PFSK-1 (cell line): ENCODE results near the gene KIRREL2.

Source experiments
- FOXP2 ChIP-seq: optimal IDR thresholded peaks from 2 replicates; pipeline ENCODE3; 2011; ENCODE audit warnings: borderline replicate concordance, control low read depth, inconsistent platforms; ENCODE audit not compliant: insufficient read depth; ENCODE audit errors: extremely low read length, extremely low read depth
- POLR2AphosphoS5 ChIP-seq: IDR thresholded peaks from 2 replicates; pipeline ENCODE4 v1.6.1; 2012; ENCODE audit warnings: low read depth, mild to moderate bottlenecking, control low read depth, low read length, moderate library complexity
- SIN3A ChIP-seq: IDR thresholded peaks from 2 replicates; pipeline ENCODE4 v1.6.1; 2012; ENCODE audit warnings: mild to moderate bottlenecking, low read length, moderate library complexity, borderline replicate concordance; ENCODE audit not compliant: insufficient read depth
- TAF1 ChIP-seq: IDR thresholded peaks from 2 replicates; pipeline ENCODE4 v1.6.1; 2012; ENCODE audit warnings: low read length, control low read depth, borderline replicate concordance; ENCODE audit not compliant: insufficient read depth
- TF ChIP-seq, protein P1 (sequence below), 2 experiments: IDR thresholded peaks; 2 replicates each; pipeline versions ENCODE4 v1.6.1 to v1.8.0; 2011 to 2012; ENCODE audit warnings: low read depth in 2 of 2, low read length in 2 of 2, control low read depth in 1 of 2, inconsistent platforms in 1 of 2, mild to moderate bottlenecking in 1 of 2, moderate library complexity in 1 of 2; ENCODE audit not compliant: insufficient read depth in 1 of 2

The KIRREL2 gene

DNA sequence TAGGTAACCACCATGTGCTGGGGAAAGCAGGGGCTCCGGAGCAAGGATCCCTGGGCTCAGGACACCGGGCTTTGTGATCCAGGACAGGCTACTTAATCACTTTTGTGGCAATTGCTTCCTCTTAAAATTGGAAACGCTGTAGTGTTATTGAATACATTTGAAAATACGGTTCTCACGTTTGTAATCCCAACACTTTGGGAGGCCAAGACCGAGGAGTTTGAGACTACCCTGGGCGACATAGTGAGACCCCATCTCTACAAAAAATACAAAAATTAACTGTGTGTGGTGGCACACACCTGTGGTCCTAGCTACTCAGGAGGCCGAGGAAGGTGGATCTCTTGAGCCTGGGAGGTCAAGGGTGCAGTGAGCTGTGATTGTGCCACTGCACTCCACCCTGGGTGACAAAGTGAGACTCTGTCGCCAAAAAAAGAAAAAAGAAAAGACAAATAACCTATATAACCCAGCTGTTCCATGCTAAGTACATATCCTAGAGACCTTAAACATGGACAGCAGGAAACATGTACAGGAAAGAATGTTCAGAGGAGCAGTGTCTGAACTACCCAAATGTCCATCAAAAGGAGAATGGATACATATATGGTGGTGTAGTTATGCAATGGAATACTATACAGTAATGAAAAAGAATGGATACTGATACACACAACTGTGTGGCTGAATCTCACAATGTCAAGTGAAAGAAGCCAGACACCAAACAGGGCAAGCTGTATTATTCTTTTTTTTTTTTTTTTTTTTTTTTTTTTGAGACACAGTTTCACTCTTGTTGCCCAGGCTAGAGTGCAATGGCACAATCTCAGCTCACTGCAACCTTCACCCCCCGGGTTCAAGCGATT is 43.4 kb upstream of the KIRREL2 start:
- TF ChIP-seq, protein P1, sequence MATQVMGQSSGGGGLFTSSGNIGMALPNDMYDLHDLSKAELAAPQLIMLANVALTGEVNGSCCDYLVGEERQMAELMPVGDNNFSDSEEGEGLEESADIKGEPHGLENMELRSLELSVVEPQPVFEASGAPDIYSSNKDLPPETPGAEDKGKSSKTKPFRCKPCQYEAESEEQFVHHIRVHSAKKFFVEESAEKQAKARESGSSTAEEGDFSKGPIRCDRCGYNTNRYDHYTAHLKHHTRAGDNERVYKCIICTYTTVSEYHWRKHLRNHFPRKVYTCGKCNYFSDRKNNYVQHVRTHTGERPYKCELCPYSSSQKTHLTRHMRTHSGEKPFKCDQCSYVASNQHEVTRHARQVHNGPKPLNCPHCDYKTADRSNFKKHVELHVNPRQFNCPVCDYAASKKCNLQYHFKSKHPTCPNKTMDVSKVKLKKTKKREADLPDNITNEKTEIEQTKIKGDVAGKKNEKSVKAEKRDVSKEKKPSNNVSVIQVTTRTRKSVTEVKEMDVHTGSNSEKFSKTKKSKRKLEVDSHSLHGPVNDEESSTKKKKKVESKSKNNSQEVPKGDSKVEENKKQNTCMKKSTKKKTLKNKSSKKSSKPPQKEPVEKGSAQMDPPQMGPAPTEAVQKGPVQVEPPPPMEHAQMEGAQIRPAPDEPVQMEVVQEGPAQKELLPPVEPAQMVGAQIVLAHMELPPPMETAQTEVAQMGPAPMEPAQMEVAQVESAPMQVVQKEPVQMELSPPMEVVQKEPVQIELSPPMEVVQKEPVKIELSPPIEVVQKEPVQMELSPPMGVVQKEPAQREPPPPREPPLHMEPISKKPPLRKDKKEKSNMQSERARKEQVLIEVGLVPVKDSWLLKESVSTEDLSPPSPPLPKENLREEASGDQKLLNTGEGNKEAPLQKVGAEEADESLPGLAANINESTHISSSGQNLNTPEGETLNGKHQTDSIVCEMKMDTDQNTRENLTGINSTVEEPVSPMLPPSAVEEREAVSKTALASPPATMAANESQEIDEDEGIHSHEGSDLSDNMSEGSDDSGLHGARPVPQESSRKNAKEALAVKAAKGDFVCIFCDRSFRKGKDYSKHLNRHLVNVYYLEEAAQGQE (IDR thresholded peaks at IDR 0.05; ENCODE audit: insufficient read depth in 1 of 2, low read depth in 2 of 2, low read length in 2 of 2): no peak
- TF ChIP-seq TAF1 (no peak), FOXP2 (no peak), SIN3A (no peak), POLR2AphosphoS5 (no peak)

DNA sequence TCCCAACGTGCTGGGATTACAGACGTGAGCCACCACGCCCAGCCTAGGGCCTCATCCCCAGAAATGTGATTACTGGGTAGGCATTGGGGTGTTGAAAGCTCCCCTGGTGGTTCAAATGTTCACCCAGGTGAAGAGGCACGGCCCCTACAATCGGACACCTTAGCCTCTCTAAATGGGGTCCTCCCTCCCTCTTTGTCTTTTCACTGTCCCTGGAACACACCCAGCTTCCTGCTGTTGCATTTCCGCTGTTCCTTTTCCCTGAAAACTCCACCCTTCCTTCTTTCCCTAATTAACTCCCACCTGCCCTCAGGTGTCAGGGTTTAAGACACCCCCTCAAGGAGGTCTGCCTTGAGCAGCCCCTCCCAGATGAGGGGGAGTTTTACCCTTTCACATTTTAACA is 40.4 kb upstream of the KIRREL2 start:
- TF ChIP-seq TAF1 (no peak), SIN3A (no peak), POLR2AphosphoS5 (no peak), FOXP2 (no peak)
- TF ChIP-seq, protein P1 (IDR thresholded peaks at IDR 0.05; ENCODE audit: insufficient read depth in 1 of 2, low read depth in 2 of 2, low read length in 2 of 2): no peak

DNA sequence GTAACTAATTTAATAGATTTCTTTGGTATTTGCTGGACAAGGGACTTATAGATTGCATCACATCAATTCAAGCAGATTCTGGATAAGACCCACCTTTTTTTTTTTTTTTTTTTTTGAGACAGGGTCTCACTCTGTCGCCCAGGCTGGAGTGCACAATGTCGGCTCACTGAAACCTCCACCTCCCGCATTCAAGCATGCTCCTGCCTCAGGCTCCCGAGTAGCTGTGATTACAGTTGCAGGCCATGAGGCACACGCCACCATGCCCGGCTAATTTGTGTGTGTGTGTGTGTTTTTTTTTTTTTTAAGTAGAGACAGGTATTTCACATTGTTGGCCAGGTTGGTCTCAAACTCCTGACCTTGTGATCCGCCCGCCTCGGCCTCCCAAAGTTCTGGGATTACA is 39.9 kb upstream of the KIRREL2 start:
- TF ChIP-seq, protein P1 (IDR thresholded peaks at IDR 0.05; ENCODE audit: insufficient read depth in 1 of 2, low read depth in 2 of 2, low read length in 2 of 2): no peak
- TF ChIP-seq POLR2AphosphoS5 (no peak), SIN3A (no peak), FOXP2 (no peak), TAF1 (no peak)

DNA sequence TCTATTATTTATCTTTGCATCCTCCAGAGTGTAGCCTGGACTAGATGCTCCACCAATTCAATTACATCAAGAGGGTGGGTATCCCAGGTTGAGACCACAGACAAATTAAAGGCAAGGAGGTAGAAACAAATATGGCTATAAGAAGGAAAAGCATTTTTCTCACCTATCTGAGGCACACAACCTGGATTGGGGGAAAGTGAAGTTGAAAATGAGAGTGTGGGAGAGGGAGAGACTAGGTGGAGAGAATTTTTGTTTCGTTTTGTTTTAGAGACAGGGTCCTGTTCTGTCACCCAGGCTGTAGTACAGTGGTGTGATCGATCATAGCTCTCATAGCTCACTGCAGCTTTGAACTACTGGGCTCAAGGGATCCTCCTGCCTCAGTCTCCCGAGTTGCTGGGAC is 38.3 kb upstream of the KIRREL2 start:
- TF ChIP-seq POLR2AphosphoS5: no peak
- TF ChIP-seq TAF1: no peak
- TF ChIP-seq FOXP2: no peak
- no peak for TF ChIP-seq SIN3A
- TF ChIP-seq, protein P1 (IDR thresholded peaks at IDR 0.05; ENCODE audit: insufficient read depth in 1 of 2, low read depth in 2 of 2, low read length in 2 of 2): no peak

DNA sequence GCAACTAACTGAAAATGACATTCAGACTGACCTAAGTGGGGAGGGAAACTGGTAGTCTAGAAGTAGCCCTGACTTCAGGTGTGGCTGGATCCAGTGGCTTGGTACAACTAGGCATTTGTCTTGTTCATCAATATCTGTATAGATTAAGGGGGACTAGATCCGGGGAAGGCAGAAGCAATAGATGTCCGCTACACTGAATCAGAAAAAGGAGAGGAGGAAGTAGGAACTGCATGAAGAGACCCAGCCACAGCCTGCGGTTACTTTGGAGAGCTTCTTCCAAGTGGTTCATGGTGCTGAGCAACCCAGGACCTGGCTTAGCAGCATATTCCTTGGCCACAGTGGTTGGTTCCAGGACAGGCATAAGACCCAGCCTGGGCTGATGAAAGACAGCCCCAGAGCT is 34.1 kb upstream of the KIRREL2 start:
- TF ChIP-seq, protein P1 (IDR thresholded peaks at IDR 0.05; ENCODE audit: insufficient read depth in 1 of 2, low read depth in 2 of 2, low read length in 2 of 2): no peak
- TF ChIP-seq TAF1: no peak
- TF ChIP-seq POLR2AphosphoS5: no peak
